Activated naive CD8-positive, alpha-beta T cell treated with anti-CD3 and anti-CD28 coated beads for 36 hours (primary cell): Measurements from ENCODE around the gene PIK3R2. TPM values are rescaled to one million over a fixed set of nuclear protein-coding genes. Genes with fewer than 3 reads are reported as not detected.
"Not testable (repeated sequence)": the region's sequence is repeated elsewhere in the genome, so short reads cannot be mapped to it uniquely, and the experiment has no call there.

Experiments
- DNase-seq: peaks from one replicate; pipeline ENCODE4 v3.0.0; 2021
- H3K27ac Mint-ChIP-seq: one replicate; pipeline ENCODE4 v1.8.0; 2022; ENCODE audit warnings: mild to moderate bottlenecking, moderate library complexity, mixed read lengths
- H3K27me3 Mint-ChIP-seq: one replicate; pipeline ENCODE4 v1.8.0; 2022; ENCODE audit warnings: mild to moderate bottlenecking, mixed read lengths
- H3K36me3 Mint-ChIP-seq: one replicate; pipeline ENCODE4 v1.8.0; 2021; ENCODE audit warnings: mild to moderate bottlenecking, mixed read lengths
- H3K4me1 Mint-ChIP-seq: one replicate; pipeline ENCODE4 v1.8.0; 2021; ENCODE audit warnings: mixed read lengths
- H3K4me3 Mint-ChIP-seq: one replicate; pipeline ENCODE4 v1.8.0; 2022; ENCODE audit warnings: mild to moderate bottlenecking, moderate library complexity, mixed read lengths
- H3K9me3 Mint-ChIP-seq: one replicate; pipeline ENCODE4 v1.8.0; 2022; ENCODE audit warnings: mixed read lengths
- total RNA-seq, 2 experiments: library from RNA; stranded (reverse); gene quantifications; one replicate each; pipeline ENCODE4 v1.2.3, GENCODE V29; 2021

PIK3R2 gene
- total RNA-seq, 2 experiments from 2014 or later: 18.5 to 21.1 TPM

DNA sequence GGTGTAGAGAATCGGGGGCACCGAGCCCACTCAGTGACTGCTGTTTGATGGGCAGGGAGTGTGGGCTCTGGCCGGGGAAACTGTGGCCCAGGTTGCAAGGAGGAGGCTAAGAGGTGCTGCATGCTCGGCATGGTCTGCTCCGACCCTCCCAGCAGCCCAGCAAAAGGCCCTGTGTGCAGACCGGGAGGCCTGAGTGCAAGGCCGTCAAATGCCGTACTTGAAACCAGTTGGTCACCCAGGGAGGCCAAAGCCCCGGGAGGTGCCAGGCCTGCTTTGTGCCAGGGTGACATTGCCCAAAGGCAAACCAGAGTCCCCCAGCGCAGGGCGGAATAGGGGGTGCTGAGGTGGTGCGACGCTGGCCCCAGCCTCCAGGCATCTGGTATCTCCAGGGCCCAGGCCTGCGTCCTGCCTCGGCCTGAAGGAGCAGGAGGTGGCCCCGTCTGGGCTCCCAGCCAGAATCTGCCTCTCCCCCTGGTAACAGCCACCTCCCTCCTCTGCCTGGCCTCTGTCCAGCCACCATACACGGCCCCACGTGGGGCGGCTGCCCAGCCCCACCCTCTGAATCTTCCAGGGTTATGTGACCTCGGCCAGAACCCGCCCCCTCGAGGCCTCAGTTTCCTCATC, 4.0 kb downstream of the PIK3R2 start:
- H3K27me3 Mint-ChIP-seq: no peaks in the 10 kb centered on the region
- H3K4me3 Mint-ChIP-seq: no peak overlapping the region
- H3K4me1 Mint-ChIP-seq: peaks cover 20% of the 10 kb centered on the region
- peaks cover 7% of the 10 kb centered on the region for H3K36me3 Mint-ChIP-seq
- no peak overlapping the region for H3K27ac Mint-ChIP-seq
- H3K9me3 Mint-ChIP-seq: no peaks in the 10 kb centered on the region
- no peak for DNase-seq

DNA sequence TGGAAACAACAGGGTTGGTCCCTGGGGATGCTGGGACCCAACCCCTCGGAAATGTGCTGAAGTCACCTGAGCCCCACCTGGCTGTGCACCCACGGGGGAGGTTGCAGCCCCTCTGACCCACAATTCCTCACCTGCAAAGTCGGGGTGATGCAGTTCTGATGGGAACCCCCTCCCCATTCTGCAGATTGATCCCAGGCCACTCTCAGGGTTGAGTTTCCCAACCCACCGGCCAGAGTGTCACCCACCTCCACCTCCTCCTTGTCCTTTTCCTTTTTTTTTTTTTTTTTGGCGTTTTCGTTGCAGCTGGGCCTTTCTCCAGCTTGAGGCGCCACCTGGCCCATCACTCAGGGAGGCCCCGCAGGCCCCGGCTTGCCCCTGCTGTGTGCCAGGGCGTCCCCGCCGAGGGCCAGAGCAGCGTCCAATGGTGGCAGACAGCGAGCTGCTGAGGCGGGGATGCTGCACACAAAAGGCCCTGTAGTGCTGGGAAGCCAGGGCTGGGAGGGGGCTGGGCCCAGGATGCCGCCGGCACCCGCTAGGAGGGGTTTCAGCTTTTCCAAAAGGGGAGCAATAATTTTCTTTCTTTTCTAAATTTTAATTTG, 4.6 kb downstream of the PIK3R2 start:
- H3K27ac Mint-ChIP-seq: no peak overlapping the region
- H3K27me3 Mint-ChIP-seq: no peaks in the 10 kb centered on the region
- peaks cover 7% of the 10 kb centered on the region for H3K36me3 Mint-ChIP-seq
- peaks cover 18% of the 10 kb centered on the region for H3K4me1 Mint-ChIP-seq
- H3K9me3 Mint-ChIP-seq: no peaks in the 10 kb centered on the region
- H3K4me3 Mint-ChIP-seq: no peak overlapping the region
- DNase-seq: no peak

DNA sequence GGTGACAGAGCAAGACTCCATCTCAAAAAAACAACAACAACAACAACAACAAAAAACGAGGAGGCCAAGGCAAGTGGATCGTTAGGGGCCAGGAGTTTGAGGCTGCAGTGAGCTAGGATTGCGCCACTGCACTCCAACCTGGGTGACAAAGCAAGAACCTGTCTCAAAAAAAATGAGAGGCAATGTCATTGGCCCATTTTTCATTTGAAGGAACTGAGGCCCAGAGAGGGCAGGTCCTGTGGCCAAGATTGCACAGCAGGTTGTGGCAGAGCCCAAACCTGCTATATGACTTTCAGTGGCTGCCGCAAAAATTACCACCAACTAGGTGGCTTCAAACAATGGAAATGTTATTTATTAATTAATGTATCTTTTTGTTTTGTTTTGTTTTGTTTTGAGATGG, 5.5 kb downstream of the PIK3R2 start:
- DNase-seq: no peak
- peaks cover 10% of the 10 kb centered on the region for H3K36me3 Mint-ChIP-seq

DNA sequence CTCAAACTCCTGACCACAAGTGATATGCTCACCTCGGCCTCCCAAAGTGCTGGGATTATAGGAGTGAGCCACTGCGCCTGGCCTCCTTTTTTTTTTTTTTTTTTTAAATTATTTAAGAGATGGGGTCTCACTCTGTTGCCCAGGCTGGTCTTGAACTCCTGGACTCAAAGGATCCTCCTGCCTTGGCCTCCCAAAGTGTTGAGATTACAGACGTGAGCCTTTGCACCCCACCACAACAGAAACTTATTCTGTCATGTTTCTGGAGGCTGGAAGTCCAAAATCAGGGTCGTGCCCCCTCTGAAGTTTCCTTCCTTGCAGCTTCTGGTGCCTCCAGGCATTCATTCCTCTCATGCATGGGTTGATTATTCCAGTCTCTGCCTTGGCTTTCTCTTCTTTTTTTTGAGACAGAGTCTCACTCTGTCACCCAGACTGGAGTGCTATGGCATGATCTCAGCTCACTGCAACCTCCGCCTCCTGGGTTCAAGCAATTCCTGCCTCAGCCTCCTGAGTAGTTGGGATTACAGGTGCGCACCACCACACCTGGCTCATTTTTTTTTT, 6.2 kb downstream of the PIK3R2 start:
- DNase-seq, H3K4me3 Mint-ChIP-seq, H3K27me3 Mint-ChIP-seq, H3K9me3 Mint-ChIP-seq, H3K27ac Mint-ChIP-seq: not testable (repeated sequence)
- peaks cover 15% of the 10 kb centered on the region for H3K4me1 Mint-ChIP-seq
- H3K36me3 Mint-ChIP-seq: peaks cover 12% of the 10 kb centered on the region

More for the DNA sequence above, 5.5 kb downstream of the PIK3R2 start:
- H3K27me3 Mint-ChIP-seq: no peaks in the 10 kb centered on the region
- H3K4me1 Mint-ChIP-seq: peaks cover 18% of the 10 kb centered on the region
- H3K4me3 Mint-ChIP-seq: no peak overlapping the region
- H3K27ac Mint-ChIP-seq: no peak overlapping the region
- no peaks in the 10 kb centered on the region for H3K9me3 Mint-ChIP-seq

DNA sequence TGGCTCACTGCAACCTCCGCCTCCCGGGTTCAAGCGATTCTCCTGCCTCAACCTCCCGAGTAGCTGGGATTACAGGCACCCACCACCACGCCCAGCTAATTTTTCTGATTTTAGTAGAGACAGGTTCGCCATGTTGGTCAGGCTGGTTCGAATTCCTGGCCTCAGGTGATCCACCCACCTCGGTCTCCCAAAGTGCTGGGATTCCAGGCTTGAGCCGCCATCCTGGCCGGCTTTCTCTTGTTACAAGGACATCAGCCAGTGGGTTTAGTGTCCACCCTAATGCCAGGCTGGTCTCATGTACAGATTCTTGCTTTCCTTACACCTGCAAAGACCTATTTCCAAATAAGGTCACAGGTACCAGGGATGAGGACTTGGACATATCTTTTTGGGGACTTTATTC, 6.8 kb downstream of the PIK3R2 start:
- Mint-ChIP-seq H3K27ac (no peak overlapping the region), H3K36me3 (peaks cover 12% of the 10 kb centered on the region), H3K27me3 (no peaks in the 10 kb centered on the region), H3K4me1 (peaks cover 10% of the 10 kb centered on the region), H3K4me3 (no peak overlapping the region), H3K9me3 (no peaks in the 10 kb centered on the region)
- no peak for DNase-seq

DNA sequence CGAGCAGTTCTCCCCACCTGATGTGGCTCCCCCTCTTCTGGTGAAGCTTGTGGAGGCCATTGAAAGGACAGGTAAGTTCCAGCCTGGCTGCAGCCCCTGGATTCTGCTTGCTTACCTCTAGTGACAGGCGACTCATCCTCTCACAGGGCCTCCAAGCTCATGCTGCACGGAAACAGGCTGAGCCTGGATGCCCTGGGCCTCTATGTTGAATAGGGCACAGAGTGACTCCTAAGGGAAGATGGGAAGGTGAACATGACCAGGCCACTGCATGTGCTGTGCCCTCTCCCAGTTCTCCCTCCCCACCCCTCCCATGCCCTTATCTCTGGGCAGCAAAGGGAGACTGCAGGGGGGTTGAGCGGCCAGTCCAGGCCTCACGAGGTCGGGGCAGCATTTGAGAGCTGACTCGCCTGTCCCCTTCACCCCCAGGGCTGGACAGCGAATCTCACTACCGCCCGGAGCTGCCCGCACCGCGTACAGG, 7.6 kb downstream of the PIK3R2 start:
- Mint-ChIP-seq H3K27ac (peak overlapping the region; percentile 77), H3K27me3 (no peaks in the 10 kb centered on the region), H3K9me3 (no peaks in the 10 kb centered on the region), H3K36me3 (peaks cover 11% of the 10 kb centered on the region), H3K4me1 (peaks cover 10% of the 10 kb centered on the region), H3K4me3 (peak overlapping the region; percentile 78)
- no peak for DNase-seq

DNA sequence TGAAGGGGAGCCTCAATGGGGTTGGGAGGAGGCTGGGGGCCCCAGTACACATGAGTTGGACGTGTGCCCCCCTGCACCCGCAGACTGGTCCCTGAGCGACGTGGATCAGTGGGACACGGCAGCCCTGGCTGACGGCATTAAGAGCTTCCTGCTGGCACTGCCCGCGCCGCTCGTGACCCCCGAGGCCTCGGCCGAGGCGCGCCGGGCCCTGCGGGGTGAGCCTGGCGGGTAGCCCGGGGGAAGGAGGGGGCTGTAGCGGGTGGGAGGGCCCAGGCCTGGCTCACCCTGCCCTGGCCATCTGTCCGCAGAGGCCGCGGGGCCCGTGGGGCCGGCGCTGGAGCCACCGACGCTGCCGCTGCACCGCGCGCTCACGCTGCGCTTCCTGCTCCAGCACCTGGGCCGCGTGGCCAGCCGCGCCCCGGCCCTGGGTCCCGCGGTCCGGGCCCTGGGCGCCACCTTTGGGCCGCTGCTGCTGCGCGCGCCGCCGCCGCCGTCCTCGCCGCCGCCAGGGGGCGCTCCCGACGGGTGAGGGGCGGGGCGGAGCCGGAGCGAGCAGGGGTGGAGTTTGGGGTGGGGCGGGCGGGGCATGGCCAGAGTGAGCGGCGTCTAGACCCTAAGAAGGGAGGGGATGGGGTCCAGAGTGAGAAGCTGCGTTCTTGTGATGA, 8.1 kb downstream of the PIK3R2 start:
- H3K4me3 Mint-ChIP-seq: peak overlapping the region; percentile 78
- DNase-seq: peak; percentile 88
- H3K4me1 Mint-ChIP-seq: peaks cover 10% of the 10 kb centered on the region
- no peaks in the 10 kb centered on the region for H3K27me3 Mint-ChIP-seq
- no peaks in the 10 kb centered on the region for H3K9me3 Mint-ChIP-seq
- H3K27ac Mint-ChIP-seq: peak overlapping the region; percentile 77
- H3K36me3 Mint-ChIP-seq: peaks cover 16% of the 10 kb centered on the region

DNA sequence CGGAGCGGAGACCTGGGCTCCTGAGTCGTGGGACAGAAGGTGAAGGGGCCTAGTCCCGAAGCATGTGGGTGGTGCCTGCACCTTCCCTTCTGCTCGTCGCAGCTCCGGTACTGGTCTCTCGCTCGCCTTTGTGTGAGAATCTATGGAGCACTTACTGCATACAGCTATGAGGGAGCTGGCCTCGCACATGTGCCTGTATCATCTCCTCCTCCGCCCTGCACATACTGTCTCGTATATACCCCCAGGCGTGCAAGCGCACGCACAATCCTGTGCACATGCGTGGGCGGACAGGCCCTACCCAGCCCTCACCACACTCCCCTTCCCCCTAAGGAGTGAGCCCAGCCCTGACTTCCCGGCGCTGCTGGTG, 8.7 kb downstream of the PIK3R2 start:
- Mint-ChIP-seq H3K4me1 (peaks cover 10% of the 10 kb centered on the region), H3K9me3 (no peaks in the 10 kb centered on the region), H3K36me3 (peaks cover 19% of the 10 kb centered on the region), H3K4me3 (peak overlapping the region; percentile 40), H3K27ac (peak overlapping the region; percentile 16), H3K27me3 (no peaks in the 10 kb centered on the region)
- DNase-seq: no peak

DNA sequence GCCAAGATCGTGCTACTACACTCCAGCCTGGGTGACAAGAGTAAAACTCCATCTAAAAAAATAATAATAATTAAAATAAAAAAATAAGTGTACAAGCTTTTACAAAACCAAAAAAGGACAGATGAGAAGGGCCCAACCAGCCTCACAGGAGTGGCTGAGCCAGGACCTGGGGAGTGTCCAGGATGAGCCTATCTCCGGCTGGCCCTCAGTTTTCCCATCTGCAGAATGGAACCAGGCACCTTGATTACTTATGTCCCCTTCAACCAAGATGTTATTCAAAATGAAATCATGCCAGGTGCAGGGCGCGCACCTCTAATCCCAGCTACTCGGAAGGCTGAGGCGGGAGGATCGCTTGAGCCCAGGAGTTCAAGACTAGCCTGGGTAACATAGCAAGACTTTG, 11.1 kb downstream of the PIK3R2 start:
- H3K4me3 Mint-ChIP-seq: no peak overlapping the region
- H3K36me3 Mint-ChIP-seq: peaks cover 24% of the 10 kb centered on the region
- H3K27ac Mint-ChIP-seq: no peak overlapping the region

DNA sequence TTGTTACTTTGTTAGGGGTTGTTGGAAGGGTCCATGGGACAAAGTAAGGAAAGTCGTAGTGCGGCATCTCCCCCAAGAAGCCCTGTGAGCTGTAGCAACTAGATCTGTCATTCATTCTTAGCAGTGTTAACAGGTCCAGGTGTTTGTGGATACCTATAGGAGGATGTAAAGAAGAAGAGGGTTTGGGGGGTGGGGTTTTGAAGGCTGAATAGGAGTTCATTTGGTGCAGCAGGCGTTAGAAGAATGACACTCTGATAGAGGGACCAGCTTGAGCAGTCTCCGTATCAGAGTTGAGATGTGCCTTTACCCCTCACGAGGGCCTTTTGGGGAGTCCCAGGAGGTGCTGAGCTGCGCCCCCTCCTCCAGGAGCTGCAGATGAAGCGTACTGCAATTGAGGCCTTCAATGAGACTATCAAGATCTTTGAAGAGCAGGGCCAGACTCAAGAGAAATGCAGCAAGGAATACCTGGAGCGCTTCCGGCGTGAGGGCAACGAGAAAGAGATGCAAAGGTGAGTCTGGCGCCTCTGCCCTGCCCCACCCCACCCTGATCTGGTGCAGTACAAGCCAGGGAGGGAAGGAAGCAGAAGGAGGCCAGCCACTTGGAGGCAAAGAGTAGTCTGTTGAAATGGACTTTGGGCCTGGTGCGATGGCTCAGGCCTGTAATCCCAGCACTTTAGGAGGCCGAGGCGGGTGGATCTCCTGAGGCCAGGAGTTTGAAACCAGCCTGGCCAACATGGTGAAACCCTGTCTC, 13.0 kb downstream of the PIK3R2 start:
- peaks cover 3% of the 10 kb centered on the region for H3K4me1 Mint-ChIP-seq
- no peaks in the 10 kb centered on the region for H3K9me3 Mint-ChIP-seq
- no peaks in the 10 kb centered on the region for H3K27me3 Mint-ChIP-seq
- DNase-seq: no peak
- H3K36me3 Mint-ChIP-seq: peaks cover 22% of the 10 kb centered on the region
- H3K27ac Mint-ChIP-seq: no peak overlapping the region
- H3K4me3 Mint-ChIP-seq: no peak overlapping the region

More for the DNA sequence above, 11.1 kb downstream of the PIK3R2 start:
- Mint-ChIP-seq H3K9me3 (no peaks in the 10 kb centered on the region), H3K27me3 (no peaks in the 10 kb centered on the region), H3K4me1 (peaks cover 10% of the 10 kb centered on the region)
- DNase-seq: no peak

DNA sequence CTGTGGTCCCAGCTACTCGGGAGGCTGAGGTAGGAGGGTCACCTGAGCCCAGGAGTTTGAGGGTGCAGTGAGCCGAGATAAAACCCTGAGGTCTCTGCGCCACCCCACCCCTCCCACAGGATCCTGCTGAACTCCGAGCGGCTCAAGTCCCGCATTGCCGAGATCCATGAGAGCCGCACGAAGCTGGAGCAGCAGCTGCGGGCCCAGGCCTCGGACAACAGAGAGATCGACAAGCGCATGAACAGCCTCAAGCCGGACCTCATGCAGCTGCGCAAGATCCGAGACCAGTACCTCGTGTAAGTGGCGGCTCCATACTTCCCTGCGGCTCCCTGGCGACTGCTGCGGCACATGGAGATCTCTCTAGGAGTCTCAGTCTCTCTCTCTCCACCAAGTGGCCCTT, 14.0 kb downstream of the PIK3R2 start:
- Mint-ChIP-seq H3K27ac (no peak overlapping the region), H3K36me3 (peaks cover 28% of the 10 kb centered on the region), H3K4me3 (no peak overlapping the region), H3K9me3 (no peaks in the 10 kb centered on the region), H3K27me3 (no peaks in the 10 kb centered on the region), H3K4me1 (no peaks in the 10 kb centered on the region)
- no peak for DNase-seq

DNA sequence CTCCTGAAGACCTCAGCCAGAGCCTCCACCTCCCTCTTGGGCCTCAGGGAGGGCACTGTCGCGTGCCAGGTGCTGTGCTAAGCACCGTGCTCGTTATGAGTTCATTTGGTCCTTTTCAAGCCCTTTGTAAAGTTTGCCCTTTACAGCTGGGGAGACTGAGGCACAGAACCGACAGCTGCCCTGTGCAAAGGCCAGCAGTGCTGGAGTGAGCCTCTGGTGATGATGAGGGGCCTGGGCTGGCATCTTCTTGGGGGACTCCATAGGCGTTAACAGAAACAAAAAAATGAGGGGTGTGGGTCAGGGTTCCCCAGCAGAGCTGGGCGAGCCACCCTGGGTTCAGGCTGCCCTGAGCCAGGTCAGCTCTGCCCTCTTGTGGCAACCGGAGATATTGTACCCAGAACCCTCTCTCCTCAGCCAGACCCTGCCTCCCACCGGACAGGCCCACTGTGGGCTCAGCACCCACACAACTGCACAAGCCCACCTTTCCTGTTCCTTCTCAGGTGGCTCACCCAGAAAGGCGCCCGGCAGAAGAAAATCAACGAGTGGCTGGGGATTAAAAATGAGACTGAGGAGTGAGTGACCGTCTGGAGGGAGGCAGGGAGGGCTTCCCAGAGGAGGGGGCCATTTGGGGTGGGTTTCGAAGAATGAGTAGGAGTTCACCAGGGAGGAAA, 15.1 kb downstream of the PIK3R2 start:
- H3K4me1 Mint-ChIP-seq: peaks cover 6% of the 10 kb centered on the region
- peak; percentile 71 for DNase-seq
- peaks cover 28% of the 10 kb centered on the region for H3K36me3 Mint-ChIP-seq
- no peak overlapping the region for H3K27ac Mint-ChIP-seq
- H3K9me3 Mint-ChIP-seq: no peaks in the 10 kb centered on the region
- H3K4me3 Mint-ChIP-seq: no peak overlapping the region
- no peaks in the 10 kb centered on the region for H3K27me3 Mint-ChIP-seq

DNA sequence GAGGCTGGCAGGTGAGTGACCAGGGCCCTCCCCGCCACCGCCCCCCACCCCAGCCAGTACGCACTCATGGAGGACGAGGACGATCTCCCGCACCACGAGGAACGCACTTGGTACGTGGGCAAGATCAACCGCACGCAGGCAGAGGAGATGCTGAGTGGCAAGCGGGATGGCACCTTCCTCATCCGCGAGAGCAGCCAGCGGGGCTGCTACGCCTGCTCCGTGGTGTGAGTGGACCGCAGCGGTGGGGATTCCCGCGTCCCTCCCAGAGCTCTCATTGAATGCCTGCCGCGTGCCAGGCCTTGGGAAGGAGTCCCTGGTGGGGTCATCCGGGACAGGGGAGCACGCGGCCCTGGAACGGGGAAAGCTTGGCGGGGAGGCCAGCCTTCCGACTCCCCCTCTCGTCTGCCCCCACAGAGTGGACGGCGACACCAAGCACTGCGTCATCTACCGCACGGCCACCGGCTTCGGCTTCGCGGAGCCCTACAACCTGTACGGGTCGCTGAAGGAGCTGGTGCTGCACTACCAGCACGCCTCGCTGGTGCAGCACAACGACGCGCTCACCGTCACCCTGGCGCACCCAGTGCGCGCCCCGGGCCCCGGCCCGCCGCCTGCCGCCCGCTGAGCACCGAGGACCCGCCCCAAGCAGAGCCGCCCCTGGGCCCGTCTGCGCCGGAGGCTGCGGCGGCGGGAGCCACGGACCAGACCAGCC, 15.9 kb downstream of the PIK3R2 start:
- DNase-seq: no peak
- Mint-ChIP-seq H3K27ac (no peak overlapping the region), H3K9me3 (no peaks in the 10 kb centered on the region), H3K4me3 (no peak overlapping the region), H3K27me3 (no peaks in the 10 kb centered on the region), H3K36me3 (peaks cover 24% of the 10 kb centered on the region), H3K4me1 (peaks cover 9% of the 10 kb centered on the region)

DNA sequence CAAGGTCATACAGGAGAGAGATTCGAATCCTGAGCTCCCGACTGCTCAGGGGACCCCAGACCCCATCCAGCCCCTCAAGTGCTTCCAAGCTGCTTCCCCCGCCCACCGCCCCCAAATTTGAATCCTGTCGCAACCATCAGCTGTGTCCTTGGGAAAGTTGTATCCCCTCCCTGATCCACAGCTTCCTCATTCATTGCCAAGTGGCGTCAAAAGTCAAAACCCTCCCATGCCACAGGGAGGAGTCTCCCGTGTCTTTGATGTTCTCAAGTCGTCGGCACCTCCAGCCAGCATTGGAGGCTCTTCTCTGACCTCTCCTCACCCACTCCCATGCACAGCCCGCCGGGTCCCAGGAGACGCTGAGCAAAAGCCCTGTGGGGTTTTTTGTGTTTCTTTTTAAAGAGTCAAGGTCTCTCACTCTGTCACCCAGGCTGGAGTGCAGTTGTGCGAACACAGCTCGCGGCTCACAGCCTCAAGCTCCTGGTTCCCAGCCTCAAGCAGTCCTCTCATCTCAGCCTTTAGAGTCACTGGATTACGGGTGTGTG, 17.8 kb downstream of the PIK3R2 start:
- no peaks in the 10 kb centered on the region for H3K9me3 Mint-ChIP-seq
- peaks cover 20% of the 10 kb centered on the region for H3K36me3 Mint-ChIP-seq
- no peak overlapping the region for H3K4me3 Mint-ChIP-seq
- H3K27ac Mint-ChIP-seq: peak overlapping the region; percentile 46
- DNase-seq: no peak
- no peaks in the 10 kb centered on the region for H3K27me3 Mint-ChIP-seq
- peaks cover 15% of the 10 kb centered on the region for H3K4me1 Mint-ChIP-seq
